HEK293 (cell line): ENCODE results near the gene DIP2C.

ENCODE experiments used
- CTCF ChIA-PET: fragments of 350-600 bp; formaldehyde crosslinking; extraction: SDS; loops from one replicate; lab custom pipeline; 2021; ENCODE audit warnings: antibody characterized with exemption; lab: Yijun Ruan, JAX
- POLR2A ChIA-PET: fragments of 300-600 bp; formaldehyde crosslinking; extraction: SDS; loops from one replicate; lab custom pipeline; 2020; ENCODE audit warnings: antibody characterized with exemption, inconsistent platforms; lab: Yijun Ruan, JAX
- H3K27ac ChIP-seq: fragments of 200-500 bp; sonication (Bioruptor generic); 2 replicates; pipeline ENCODE4 v1.5.1; 2014; ENCODE audit warnings: low read depth, low read length, control low read depth, inconsistent platforms; ENCODE audit errors: extremely low read depth
- H3K36me3 ChIP-seq, 2 experiments: fragments of 200-500 bp in 1 of 2; sonication (Bioruptor generic) in 1 of 2; 1 replicate in 1 of 2; 2 replicates in 1 of 2; pipeline ENCODE4 v1.5.1; 2014 to 2017; ENCODE audit warnings: inconsistent platforms in 2 of 2, low read length in 2 of 2; ENCODE audit not compliant: control insufficient read depth in 2 of 2, insufficient read depth in 1 of 2
- H3K4me1 ChIP-seq: fragments of 200-500 bp; sonication (Bioruptor generic); 2 replicates; pipeline ENCODE4 v1.5.1; 2014; ENCODE audit warnings: mild to moderate bottlenecking, low read length, inconsistent platforms; ENCODE audit not compliant: control insufficient read depth, insufficient read depth
- H3K4me3 ChIP-seq: 2 replicates; pipeline ENCODE4 v1.5.1; 2011; ENCODE audit warnings: low read depth, mild to moderate bottlenecking, control low read depth, low read length, moderate library complexity
- H3K9me3 ChIP-seq: fragments of 200-500 bp; sonication (Bioruptor generic); 2 replicates; pipeline ENCODE4 v1.5.1; 2014; ENCODE audit warnings: low read depth, low read length, inconsistent platforms; ENCODE audit not compliant: control insufficient read depth, insufficient read depth
- KLF7 ChIP-seq: fragments of 450-650 bp; formaldehyde crosslinking; IDR thresholded peaks from 2 replicates; pipeline ENCODE4 v1.5.1; 2016; ENCODE audit warnings: missing biosample characterization, missing genetic modification characterization, borderline replicate concordance
- ZIC2 ChIP-seq: fragments of 450-650 bp; formaldehyde crosslinking; IDR thresholded peaks from 2 replicates; pipeline ENCODE4 v1.5.1; 2016; ENCODE audit warnings: missing biosample characterization, missing genetic modification characterization
- ZNF174 ChIP-seq: fragments of 450-650 bp; formaldehyde crosslinking; IDR thresholded peaks from 2 replicates; pipeline ENCODE4 v1.5.0; 2017; ENCODE audit warnings: missing biosample characterization, mild to moderate bottlenecking, missing genetic modification characterization
- ZNF175 ChIP-seq: fragments of 450-650 bp; formaldehyde crosslinking; IDR thresholded peaks from 2 replicates; pipeline ENCODE4 v1.5.1; 2016; ENCODE audit warnings: missing biosample characterization, missing genetic modification characterization
- ZNF239 ChIP-seq: fragments of 450-650 bp; formaldehyde crosslinking; IDR thresholded peaks from 2 replicates; pipeline ENCODE4 v1.5.1; 2016; ENCODE audit warnings: missing biosample characterization, missing genetic modification characterization
- ZNF354C ChIP-seq: fragments of 450-650 bp; formaldehyde crosslinking; IDR thresholded peaks from 2 replicates; pipeline ENCODE4 v1.5.1; 2016; ENCODE audit warnings: missing biosample characterization, missing genetic modification characterization, low read depth, borderline replicate concordance
- ZNF416 ChIP-seq: fragments of 450-650 bp; formaldehyde crosslinking; IDR thresholded peaks from 2 replicates; pipeline ENCODE4 v1.5.1; 2016; ENCODE audit warnings: missing biosample characterization, missing genetic modification characterization
- ZNF555 ChIP-seq: fragments of 450-650 bp; formaldehyde crosslinking; conservative IDR thresholded peaks from 2 replicates; pipeline ENCODE4 v1.5.1; 2017; ENCODE audit warnings: missing biosample characterization, mild to moderate bottlenecking, missing genetic modification characterization, inconsistent platforms
- ZNF600 ChIP-seq: fragments of 450-650 bp; formaldehyde crosslinking; IDR thresholded peaks from 2 replicates; pipeline ENCODE4 v1.5.1; 2016; ENCODE audit warnings: missing biosample characterization, missing genetic modification characterization
- ZNF660 ChIP-seq: fragments of 450-650 bp; IDR thresholded peaks from 2 replicates; pipeline ENCODE4 v1.5.1; 2018; ENCODE audit warnings: missing biosample characterization, mild to moderate bottlenecking, missing genetic modification characterization
- TF ChIP-seq, protein P1 (sequence below): fragments of 450-650 bp; formaldehyde crosslinking; IDR thresholded peaks from 2 replicates; pipeline ENCODE4 v1.5.1; 2017; ENCODE audit warnings: missing biosample characterization, mild to moderate bottlenecking, missing genetic modification characterization, moderate library complexity
- TF ChIP-seq, protein P2 (sequence below): fragments of 450-650 bp; formaldehyde crosslinking; IDR thresholded peaks from 2 replicates; pipeline ENCODE4 v1.5.1; 2016; ENCODE audit warnings: missing biosample characterization, missing genetic modification characterization, low read depth

Gene DIP2C

DNA sequence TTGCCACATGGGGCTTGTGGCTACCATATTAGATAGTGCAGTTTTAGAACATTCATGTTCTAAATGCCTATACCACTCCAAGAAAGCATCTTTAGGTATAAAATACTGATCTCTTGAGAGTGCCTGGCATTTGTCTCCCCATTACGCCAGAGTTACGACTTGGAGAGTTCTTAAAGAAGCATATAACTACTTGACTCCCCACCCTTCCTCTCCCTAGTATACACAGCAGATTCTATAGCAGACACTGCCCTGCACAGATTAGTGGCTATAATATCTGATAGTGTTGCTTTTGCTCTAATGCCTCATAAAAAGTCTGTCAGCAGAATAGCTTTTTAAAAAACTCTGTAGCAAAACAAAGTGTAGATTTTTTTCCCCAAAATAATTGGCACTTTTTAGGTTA is 463.4 kb downstream of the DIP2C start:
- Histone ChIP-seq H3K27ac (no peak overlapping the region), H3K9me3 (no peaks in the 10 kb centered on the region), H3K4me1 (no peaks in the 10 kb centered on the region), H3K36me3 (no peaks in the 10 kb centered on the region), H3K4me3 (no peak overlapping the region)
- CTCF ChIA-PET: no interaction called here
- TF ChIP-seq ZNF174 (tag by site-specific recombination): no peak
- no peak for TF ChIP-seq ZNF660 (tag by site-specific recombination)
- TF ChIP-seq ZIC2: no peak
- TF ChIP-seq ZNF600: no peak
- no peak for TF ChIP-seq ZNF555
- no peak for TF ChIP-seq ZNF175
- no peak for TF ChIP-seq ZNF416
- TF ChIP-seq, protein P1, sequence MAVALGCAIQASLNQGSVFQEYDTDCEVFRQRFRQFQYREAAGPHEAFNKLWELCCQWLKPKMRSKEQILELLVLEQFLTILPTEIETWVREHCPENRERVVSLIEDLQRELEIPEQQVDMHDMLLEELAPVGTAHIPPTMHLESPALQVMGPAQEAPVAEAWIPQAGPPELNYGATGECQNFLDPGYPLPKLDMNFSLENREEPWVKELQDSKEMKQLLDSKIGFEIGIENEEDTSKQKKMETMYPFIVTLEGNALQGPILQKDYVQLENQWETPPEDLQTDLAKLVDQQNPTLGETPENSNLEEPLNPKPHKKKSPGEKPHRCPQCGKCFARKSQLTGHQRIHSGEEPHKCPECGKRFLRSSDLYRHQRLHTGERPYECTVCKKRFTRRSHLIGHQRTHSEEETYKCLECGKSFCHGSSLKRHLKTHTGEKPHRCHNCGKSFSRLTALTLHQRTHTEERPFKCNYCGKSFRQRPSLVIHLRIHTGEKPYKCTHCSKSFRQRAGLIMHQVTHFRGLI (tag by site-specific recombination): no peak
- TF ChIP-seq, protein P2, sequence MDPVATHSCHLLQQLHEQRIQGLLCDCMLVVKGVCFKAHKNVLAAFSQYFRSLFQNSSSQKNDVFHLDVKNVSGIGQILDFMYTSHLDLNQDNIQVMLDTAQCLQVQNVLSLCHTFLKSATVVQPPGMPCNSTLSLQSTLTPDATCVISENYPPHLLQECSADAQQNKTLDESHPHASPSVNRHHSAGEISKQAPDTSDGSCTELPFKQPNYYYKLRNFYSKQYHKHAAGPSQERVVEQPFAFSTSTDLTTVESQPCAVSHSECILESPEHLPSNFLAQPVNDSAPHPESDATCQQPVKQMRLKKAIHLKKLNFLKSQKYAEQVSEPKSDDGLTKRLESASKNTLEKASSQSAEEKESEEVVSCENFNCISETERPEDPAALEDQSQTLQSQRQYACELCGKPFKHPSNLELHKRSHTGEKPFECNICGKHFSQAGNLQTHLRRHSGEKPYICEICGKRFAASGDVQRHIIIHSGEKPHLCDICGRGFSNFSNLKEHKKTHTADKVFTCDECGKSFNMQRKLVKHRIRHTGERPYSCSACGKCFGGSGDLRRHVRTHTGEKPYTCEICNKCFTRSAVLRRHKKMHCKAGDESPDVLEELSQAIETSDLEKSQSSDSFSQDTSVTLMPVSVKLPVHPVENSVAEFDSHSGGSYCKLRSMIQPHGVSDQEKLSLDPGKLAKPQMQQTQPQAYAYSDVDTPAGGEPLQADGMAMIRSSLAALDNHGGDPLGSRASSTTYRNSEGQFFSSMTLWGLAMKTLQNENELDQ: no peak
- no peak for TF ChIP-seq ZNF239 (tag by site-specific recombination)
- TF ChIP-seq KLF7 (tag by site-specific recombination): no peak
- POLR2A ChIA-PET: no interaction called here

DNA sequence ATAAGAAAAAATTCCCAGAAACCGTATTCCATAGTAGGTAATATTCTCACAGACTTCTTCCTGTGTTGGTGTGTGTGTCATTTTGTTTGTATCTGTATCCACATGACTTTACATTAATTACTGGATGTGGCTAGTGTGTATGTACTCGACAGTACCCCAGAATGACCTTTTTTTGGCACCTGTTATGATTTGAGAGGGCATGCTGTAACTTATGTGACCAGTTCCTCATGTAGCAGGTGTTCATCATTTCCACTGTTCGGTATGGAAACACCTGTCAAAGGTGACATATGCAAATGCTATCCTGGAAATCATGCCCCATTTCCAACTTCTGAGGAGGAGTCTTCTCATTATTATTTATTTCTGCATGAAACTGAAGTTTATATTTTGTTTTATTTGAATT is 464.9 kb downstream of the DIP2C start:
- ChIA-PET CTCF (no interaction called here), POLR2A (no interaction called here)
- no peak overlapping the region for H3K27ac ChIP-seq
- no peak overlapping the region for H3K4me3 ChIP-seq
- H3K36me3 ChIP-seq: no peaks in the 10 kb centered on the region
- no peaks in the 10 kb centered on the region for H3K9me3 ChIP-seq
- no peak for TF ChIP-seq ZNF354C (tag by site-specific recombination)
- 0 out of 2 replicates have a peak, but pooled peaks cover 4% of the 10 kb centered on the region for H3K4me1 ChIP-seq
